ENCODE measurements around the gene TRAF7. TPM values are rescaled to one million over a fixed set of nuclear protein-coding genes. Genes with fewer than 3 reads are reported as not detected.

Gene TRAF7
- total RNA-seq, 4 donors from 2014 or later: 42.6 to 64.5 (median 54.3) TPM

DNA sequence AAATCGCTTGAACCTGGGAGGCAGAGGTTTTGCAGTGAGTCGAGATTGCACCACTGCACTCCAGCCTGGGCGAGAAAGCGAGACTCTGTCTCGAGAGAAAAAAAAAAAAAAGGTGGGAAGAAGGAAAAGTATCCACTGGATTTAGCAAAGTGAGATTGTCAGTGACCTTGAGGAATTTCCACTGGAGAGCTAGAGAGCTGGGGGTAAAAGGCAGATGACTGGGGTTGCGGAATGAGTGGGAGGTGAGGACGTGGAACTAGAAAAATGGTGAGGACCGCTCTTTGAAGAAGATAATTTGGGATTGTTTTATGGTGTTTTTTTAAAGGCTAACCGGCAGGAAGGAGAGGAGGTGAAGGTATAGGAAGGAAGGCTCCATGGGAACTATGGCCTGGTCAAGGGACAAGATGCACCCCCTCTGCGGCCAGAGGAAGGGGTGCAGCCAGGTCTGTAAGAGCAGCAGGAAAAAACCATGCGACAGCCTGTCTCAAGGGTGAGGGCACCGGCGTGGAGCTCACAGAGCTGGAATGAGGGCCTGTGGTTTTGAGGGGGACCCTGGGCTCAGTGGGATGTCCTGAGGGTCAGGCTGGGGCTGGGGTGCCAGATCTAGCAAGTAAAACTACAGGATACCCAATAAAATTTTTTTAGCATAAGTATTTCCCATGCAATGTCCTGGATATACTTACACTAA is 49.0 kb downstream of the TRAF7 start:
- peak overlapping the region; percentile 65 to 87 (median 78) for H3K4me3 ChIP-seq
- DNase-seq (ENCODE audit: extremely low spot score): no peak
- H3K27ac ChIP-seq (replicated peaks in 1 of 4): peak overlapping the region; percentile 90 to 97 (median 96)
- 77% methylated on average over 13 of the region's 13 CpGs for WGBS
- H3K27me3 ChIP-seq: no peaks in the 10 kb centered on the region
- H3K4me1 ChIP-seq: peaks cover 14 to 29% (median 23%) of the 10 kb centered on the region in 4 donors
- peaks cover 14 to 33% (median 31%) of the 10 kb centered on the region in 4 donors for H3K36me3 ChIP-seq
- H3K9me3 ChIP-seq: no peaks in the 10 kb centered on the region
- intact Hi-C loops (cut with DNase I): no loop called here
- no peak for TF ChIP-seq POLR2A (IDR thresholded peaks at IDR 0.05; ENCODE audit: low read depth)
- TF ChIP-seq EP300 (IDR thresholded peaks at IDR 0.05): no peak
- no peak for TF ChIP-seq POLR2AphosphoS5 (IDR thresholded peaks at IDR 0.05)
- no peak for TF ChIP-seq CTCF (IDR thresholded peaks at IDR 0.05)

DNA sequence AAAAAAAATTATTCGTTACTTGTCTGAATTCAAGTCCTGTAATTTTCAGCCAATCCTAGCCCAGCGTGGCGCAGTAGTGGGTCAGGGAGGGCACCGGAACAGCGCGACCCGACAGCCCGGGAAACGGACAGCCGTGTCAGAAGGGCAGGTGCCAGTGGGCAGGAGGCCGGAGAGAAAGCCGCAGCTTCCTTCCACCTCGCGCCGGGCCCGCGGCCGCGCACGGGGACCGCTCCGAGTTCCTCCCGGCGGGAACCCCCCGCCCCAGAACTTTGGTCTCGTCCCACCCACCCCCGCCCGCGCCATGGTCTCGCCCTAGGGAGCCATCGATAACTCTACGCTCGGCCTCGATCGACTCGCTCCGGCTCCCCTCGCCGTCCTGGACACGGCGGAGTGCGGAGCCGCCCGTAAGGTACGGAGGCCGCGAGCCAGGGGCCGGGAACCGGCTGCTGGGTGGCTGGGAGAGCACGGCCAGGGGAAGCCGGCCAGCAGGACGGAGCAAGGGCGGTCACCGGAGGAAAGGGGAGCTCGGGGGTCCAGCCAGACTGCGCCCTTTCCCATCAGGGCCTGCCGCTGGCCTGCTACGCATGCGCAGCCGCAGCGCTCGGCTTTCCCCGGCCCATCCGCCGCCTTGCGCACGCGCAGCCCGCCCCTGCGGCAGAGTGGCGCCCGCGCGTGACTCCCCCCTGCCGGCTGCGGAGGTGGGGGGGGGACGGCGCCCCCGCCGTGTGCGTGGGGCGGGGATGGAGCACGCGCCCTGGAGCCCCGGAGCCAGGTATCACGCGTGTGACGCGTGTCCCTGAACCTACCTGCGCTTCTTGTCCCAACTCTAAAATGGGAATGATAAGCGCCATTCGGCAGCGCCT is 49.8 kb downstream of the TRAF7 start, which contains the start of gene MLST8:
Gene MLST8, plus strand, starts transcription at position 351 of the 863 bp plus-strand sequence. CDS start 632 bp downstream, outside the sequence.
- peak; percentile 96 for DNase-seq (ENCODE audit: extremely low spot score)
- Histone ChIP-seq H3K36me3 (peaks cover 20 to 39% (median 38%) of the 10 kb centered on the region in 4 donors), H3K4me3 (peak within 1 kb of the TSS; percentile 65 to 87 (median 78)), H3K9me3 (no peaks in the 10 kb centered on the region), H3K27ac (replicated peaks in 1 of 4) (peak within 1 kb of the TSS; percentile 90 to 97 (median 96)), H3K4me1 (peaks cover 14 to 29% (median 23%) of the 10 kb centered on the region in 4 donors), H3K27me3 (no peaks in the 10 kb centered on the region)
- under 1% methylated on average over 29 of the region's 93 CpGs for WGBS
- intact Hi-C loops (cut with DNase I): no loop called here
- TF ChIP-seq POLR2A (IDR thresholded peaks at IDR 0.05; ENCODE audit: low read depth) (peak; percentile 70), CTCF (IDR thresholded peaks at IDR 0.05) (peak in 2 of 3 experiments; percentile 18 to 22), EP300 (IDR thresholded peaks at IDR 0.05) (no peak), POLR2AphosphoS5 (IDR thresholded peaks at IDR 0.05) (peak; percentile 86 to 94)

DNA sequence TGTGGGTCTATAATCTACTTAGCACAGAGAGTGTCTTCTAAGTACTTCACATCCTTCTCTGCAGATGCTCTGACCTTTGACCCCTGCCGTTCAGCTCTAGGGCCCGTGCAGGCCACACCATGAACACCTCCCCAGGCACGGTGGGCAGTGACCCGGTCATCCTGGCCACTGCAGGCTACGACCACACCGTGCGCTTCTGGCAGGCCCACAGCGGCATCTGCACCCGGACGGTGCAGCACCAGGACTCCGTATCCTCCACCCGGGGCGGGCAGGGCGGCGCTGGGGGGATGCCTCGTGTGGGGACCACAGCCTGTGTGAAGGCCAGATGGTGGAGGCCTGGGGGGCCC is 50.4 kb downstream of the TRAF7 start:
- no peaks in the 10 kb centered on the region for H3K9me3 ChIP-seq

GRCh38 chr16:2206420-2206779 is 50.8 kb downstream of the TRAF7 start:
- peaks cover 14 to 29% (median 23%) of the 10 kb centered on the region in 4 donors for H3K4me1 ChIP-seq
- H3K4me3 ChIP-seq: peak overlapping the region; percentile 65 to 87 (median 78)
- no peak for TF ChIP-seq POLR2A (IDR thresholded peaks at IDR 0.05; ENCODE audit: low read depth)
- TF ChIP-seq CTCF (IDR thresholded peaks at IDR 0.05): no peak
- TF ChIP-seq POLR2AphosphoS5 (IDR thresholded peaks at IDR 0.05): no peak
- TF ChIP-seq EP300 (IDR thresholded peaks at IDR 0.05): no peak
- H3K36me3 ChIP-seq: peaks cover 20 to 39% (median 38%) of the 10 kb centered on the region in 4 donors
- intact Hi-C loops (cut with DNase I): no loop called here
- no peaks in the 10 kb centered on the region for H3K9me3 ChIP-seq
- no peak for DNase-seq (ENCODE audit: extremely low spot score)
- H3K27ac ChIP-seq (replicated peaks in 1 of 4): peak overlapping the region; percentile 90 to 97 (median 96)
- 82% methylated on average over 17 of the region's 18 CpGs for WGBS
- H3K27me3 ChIP-seq: no peaks in the 10 kb centered on the region

More for the DNA sequence above, 50.4 kb downstream of the TRAF7 start:
- intact Hi-C loops (cut with DNase I): no loop called here
- Histone ChIP-seq H3K36me3 (peaks cover 20 to 39% (median 38%) of the 10 kb centered on the region in 4 donors), H3K4me3 (peak overlapping the region; percentile 65 to 87 (median 78)), H3K4me1 (peaks cover 14 to 29% (median 23%) of the 10 kb centered on the region in 4 donors), H3K27ac (replicated peaks in 1 of 4) (peak overlapping the region; percentile 90 to 97 (median 96)), H3K27me3 (no peaks in the 10 kb centered on the region)
- DNase-seq (ENCODE audit: extremely low spot score): no peak
- TF ChIP-seq CTCF (IDR thresholded peaks at IDR 0.05): no peak
- no peak for TF ChIP-seq EP300 (IDR thresholded peaks at IDR 0.05)
- no CpG with 5 or more reads among the region's 16 CpGs for WGBS
